ENCODE data around the gene NIPBL. TPM values are rescaled to one million over a fixed set of nuclear protein-coding genes. Genes with fewer than 3 reads are reported as not detected.
A peak's percentile ranks its signal among the peaks of the same experiment; 100 is the strongest.

Gene NIPBL
- total RNA-seq, 1 donor from 2014 or later = 32.2 TPM

DNA sequence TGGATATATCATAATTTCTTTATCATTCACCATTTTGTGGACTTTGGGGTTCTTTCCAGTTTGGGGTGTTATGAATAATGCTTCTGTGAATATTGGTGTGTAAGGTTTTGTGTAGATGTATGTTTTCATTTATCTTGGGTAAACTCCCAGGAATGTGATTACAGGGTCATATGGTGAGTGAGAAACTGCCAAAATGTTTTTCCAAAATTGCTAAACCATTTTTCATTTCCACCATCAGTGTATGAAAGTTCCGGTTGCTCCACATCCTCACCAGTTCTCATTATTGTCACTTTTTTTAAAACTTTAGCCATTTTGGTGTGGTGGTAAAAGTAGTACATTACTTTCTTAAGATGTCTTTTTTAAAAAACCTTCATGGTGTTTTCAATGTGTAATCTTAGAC is 152.9 kb downstream of the NIPBL start:
- peaks cover 7% of the 10 kb centered on the region for H3K4me1 Mint-ChIP-seq (ENCODE audit: low read depth)
- H3K9me3 Mint-ChIP-seq (ENCODE audit: low read depth) = peaks cover 4% of the 10 kb centered on the region
- TF ChIP-seq, protein P1, sequence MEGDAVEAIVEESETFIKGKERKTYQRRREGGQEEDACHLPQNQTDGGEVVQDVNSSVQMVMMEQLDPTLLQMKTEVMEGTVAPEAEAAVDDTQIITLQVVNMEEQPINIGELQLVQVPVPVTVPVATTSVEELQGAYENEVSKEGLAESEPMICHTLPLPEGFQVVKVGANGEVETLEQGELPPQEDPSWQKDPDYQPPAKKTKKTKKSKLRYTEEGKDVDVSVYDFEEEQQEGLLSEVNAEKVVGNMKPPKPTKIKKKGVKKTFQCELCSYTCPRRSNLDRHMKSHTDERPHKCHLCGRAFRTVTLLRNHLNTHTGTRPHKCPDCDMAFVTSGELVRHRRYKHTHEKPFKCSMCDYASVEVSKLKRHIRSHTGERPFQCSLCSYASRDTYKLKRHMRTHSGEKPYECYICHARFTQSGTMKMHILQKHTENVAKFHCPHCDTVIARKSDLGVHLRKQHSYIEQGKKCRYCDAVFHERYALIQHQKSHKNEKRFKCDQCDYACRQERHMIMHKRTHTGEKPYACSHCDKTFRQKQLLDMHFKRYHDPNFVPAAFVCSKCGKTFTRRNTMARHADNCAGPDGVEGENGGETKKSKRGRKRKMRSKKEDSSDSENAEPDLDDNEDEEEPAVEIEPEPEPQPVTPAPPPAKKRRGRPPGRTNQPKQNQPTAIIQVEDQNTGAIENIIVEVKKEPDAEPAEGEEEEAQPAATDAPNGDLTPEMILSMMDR (IDR thresholded peaks at IDR 0.05) = no peak
- H3K4me3 Mint-ChIP-seq (ENCODE audit: unreplicated experiment) = no peak overlapping the region
- no peak for DNase-seq (ENCODE audit: low spot score)
- no peak overlapping the region for H3K27ac Mint-ChIP-seq (ENCODE audit: unreplicated experiment)
- no peaks in the 10 kb centered on the region for H3K27me3 Mint-ChIP-seq (ENCODE audit: low read depth)
- H3K36me3 Mint-ChIP-seq (ENCODE audit: low read depth) = peaks cover 21% of the 10 kb centered on the region

DNA sequence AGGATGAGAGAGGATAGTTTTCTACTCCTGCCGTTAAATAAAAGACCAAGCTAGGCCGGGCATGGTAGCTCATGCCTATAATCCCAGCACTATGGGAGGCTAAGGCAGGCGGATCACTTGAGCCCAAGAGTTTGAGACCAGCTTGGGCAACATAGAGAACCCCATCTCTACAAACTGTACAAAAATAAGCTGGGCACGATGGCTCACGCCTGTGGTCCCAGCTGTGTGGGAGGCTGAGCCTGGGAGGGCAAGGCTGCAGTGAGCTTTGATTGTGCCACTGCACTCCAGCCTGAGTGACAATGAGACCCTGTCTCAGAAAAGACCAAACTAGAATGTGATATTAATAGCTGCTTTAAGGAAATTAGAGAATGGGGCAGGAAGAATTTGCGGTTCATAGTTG is 158.4 kb downstream of the NIPBL start:
- no peak overlapping the region for H3K27ac Mint-ChIP-seq (ENCODE audit: unreplicated experiment)
- H3K27me3 Mint-ChIP-seq (ENCODE audit: low read depth) = no peaks in the 10 kb centered on the region
- H3K4me1 Mint-ChIP-seq (ENCODE audit: low read depth) = no peaks in the 10 kb centered on the region
- TF ChIP-seq, protein P1 (IDR thresholded peaks at IDR 0.05) = no peak
- peaks cover 3% of the 10 kb centered on the region for H3K36me3 Mint-ChIP-seq (ENCODE audit: low read depth)
- no peak for DNase-seq (ENCODE audit: low spot score)
- no peaks in the 10 kb centered on the region for H3K9me3 Mint-ChIP-seq (ENCODE audit: low read depth)
- H3K4me3 Mint-ChIP-seq (ENCODE audit: unreplicated experiment) = no peak overlapping the region

DNA sequence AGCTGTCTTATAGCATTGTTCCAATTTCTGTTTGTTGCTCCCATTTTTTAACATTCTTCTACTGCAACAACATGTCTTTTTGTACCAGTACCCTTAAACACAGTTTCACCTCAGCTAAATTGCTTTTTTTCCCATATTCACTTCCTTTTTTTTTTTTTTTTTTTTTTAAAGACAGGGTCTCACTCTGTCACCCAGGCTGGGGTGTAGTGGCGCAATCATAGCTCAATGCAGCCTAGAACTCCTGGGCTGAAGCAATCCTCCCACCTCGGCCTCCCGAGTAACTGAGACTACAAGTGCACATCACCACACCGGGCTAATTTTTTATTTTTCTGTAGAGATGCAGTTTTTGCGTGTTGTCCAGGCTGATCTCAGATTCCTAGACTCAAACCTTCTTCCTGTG is 161.3 kb downstream of the NIPBL start:
- H3K36me3 Mint-ChIP-seq (ENCODE audit: low read depth) = peaks cover 2% of the 10 kb centered on the region

DNA sequence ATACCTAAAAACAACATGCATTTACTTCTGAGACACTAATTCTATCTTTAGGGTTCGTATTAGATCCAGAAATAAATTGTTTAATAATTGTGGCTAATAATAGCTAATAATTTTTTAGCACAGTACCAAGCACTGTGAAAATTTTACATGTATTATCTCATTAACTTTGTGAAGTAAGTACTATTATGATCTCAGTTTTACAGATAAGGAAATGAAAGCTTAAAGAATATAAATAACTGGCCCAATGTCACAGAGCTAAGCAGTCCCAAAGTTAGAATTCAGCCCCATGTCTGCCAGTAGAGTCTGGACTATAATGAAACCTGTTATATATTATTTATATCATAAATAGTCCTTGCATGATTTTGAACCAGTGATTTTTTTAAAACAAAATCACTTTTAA is 163.3 kb downstream of the NIPBL start:
- TF ChIP-seq, protein P1 (IDR thresholded peaks at IDR 0.05) = no peak
- Mint-ChIP-seq H3K27me3 (ENCODE audit: low read depth) (no peaks in the 10 kb centered on the region), H3K4me3 (ENCODE audit: unreplicated experiment) (no peak overlapping the region), H3K27ac (ENCODE audit: unreplicated experiment) (no peak overlapping the region), H3K4me1 (ENCODE audit: low read depth) (no peaks in the 10 kb centered on the region), H3K36me3 (ENCODE audit: low read depth) (peaks cover 2% of the 10 kb centered on the region), H3K9me3 (ENCODE audit: low read depth) (no peaks in the 10 kb centered on the region)
- no peak for DNase-seq (ENCODE audit: low spot score)

More for the DNA sequence above, 161.3 kb downstream of the NIPBL start:
- TF ChIP-seq, protein P1 (IDR thresholded peaks at IDR 0.05) = no peak
- Mint-ChIP-seq H3K4me3 (ENCODE audit: unreplicated experiment) (no peak overlapping the region), H3K27ac (ENCODE audit: unreplicated experiment) (no peak overlapping the region), H3K4me1 (ENCODE audit: low read depth) (no peaks in the 10 kb centered on the region), H3K9me3 (ENCODE audit: low read depth) (no peaks in the 10 kb centered on the region), H3K27me3 (ENCODE audit: low read depth) (no peaks in the 10 kb centered on the region)
- DNase-seq (ENCODE audit: low spot score) = no peak

DNA sequence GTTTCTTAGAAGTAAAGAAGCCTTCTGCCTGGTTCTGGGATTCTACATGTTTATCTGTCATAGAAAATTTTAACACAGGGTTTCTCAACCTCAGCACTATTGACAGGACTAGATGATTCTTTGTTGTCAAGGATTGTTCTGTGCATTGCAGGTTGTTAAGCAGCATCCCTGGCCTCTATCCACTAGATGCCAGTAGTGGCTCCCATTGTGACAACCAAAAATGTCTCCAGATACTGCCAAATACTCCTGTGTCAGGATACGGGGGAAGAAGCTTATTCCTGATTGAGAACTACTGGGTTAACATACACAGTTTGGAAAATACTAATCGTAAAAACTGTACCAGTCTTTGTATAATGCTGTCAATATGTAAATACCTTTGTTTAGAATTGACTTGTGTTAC is 167.1 kb downstream of the NIPBL start:
- Mint-ChIP-seq H3K4me3 (ENCODE audit: unreplicated experiment) (no peak overlapping the region), H3K36me3 (ENCODE audit: low read depth) (peaks cover 7% of the 10 kb centered on the region), H3K27ac (ENCODE audit: unreplicated experiment) (no peak overlapping the region), H3K9me3 (ENCODE audit: low read depth) (no peaks in the 10 kb centered on the region), H3K27me3 (ENCODE audit: low read depth) (no peaks in the 10 kb centered on the region), H3K4me1 (ENCODE audit: low read depth) (no peaks in the 10 kb centered on the region)
- TF ChIP-seq, protein P1 (IDR thresholded peaks at IDR 0.05) = peak; percentile 33
- no peak for DNase-seq (ENCODE audit: low spot score)
